Stomach smooth muscle (tissue), 2 donors: ENCODE data around the gene TEDC2.
"Not testable (repeated sequence)": the region's sequence is repeated elsewhere in the genome, so short reads cannot be mapped to it uniquely, and the experiment has no call there.

Experiments
- H3K27ac ChIP-seq: one replicate; pipeline ENCODE4 v1.7.0; 2013; ENCODE audit warnings: mild to moderate bottlenecking, low read length, inconsistent platforms
- H3K27me3 ChIP-seq, 2 donors: one replicate each; pipeline ENCODE4 v1.7.0; 2013; ENCODE audit warnings: low read length in 2 of 2; ENCODE audit not compliant: insufficient read depth in 2 of 2, control insufficient read depth in 1 of 2
- H3K36me3 ChIP-seq, 2 donors: one replicate each; pipeline ENCODE4 v1.7.0; 2013; ENCODE audit warnings: low read length in 2 of 2; ENCODE audit not compliant: control insufficient read depth in 2 of 2, insufficient read depth in 2 of 2
- H3K4me1 ChIP-seq: one replicate; pipeline ENCODE4 v1.7.0; 2013; ENCODE audit warnings: low read length; ENCODE audit not compliant: control insufficient read depth, insufficient read depth
- H3K4me3 ChIP-seq, 2 donors: one replicate each; pipeline ENCODE4 v1.7.0; 2013; ENCODE audit warnings: low read length in 2 of 2
- H3K9ac ChIP-seq, 2 donors: one replicate each; pipeline ENCODE4 v1.7.0; 2013; ENCODE audit warnings: low read length in 2 of 2, mild to moderate bottlenecking in 1 of 2
- H3K9me3 ChIP-seq, 2 donors: one replicate each; pipeline ENCODE4 v1.7.0; 2013; ENCODE audit warnings: low read length in 2 of 2; ENCODE audit not compliant: control insufficient read depth in 2 of 2
- donor health status: healthy.
- donor health status: Pancreatic carcinoma.

Gene TEDC2

GRCh38 chr16:2438121-2438520, 21.8 kb upstream of the TEDC2 start:
- Histone ChIP-seq H3K9me3 (no peaks in the 10 kb centered on the region), H3K27ac (no peak overlapping the region), H3K36me3 (peaks cover 0 to 5% of the 10 kb centered on the region in 2 donors), H3K4me1 (no peaks in the 10 kb centered on the region), H3K27me3 (no peaks in the 10 kb centered on the region), H3K4me3 (no peak overlapping the region), H3K9ac (no peak overlapping the region)

GRCh38 chr16:2439598-2439997, 20.3 kb upstream of the TEDC2 start:
- no peaks in the 10 kb centered on the region for H3K9me3 ChIP-seq
- H3K4me3 ChIP-seq, result no peak overlapping the region
- H3K9ac ChIP-seq, result no peak overlapping the region
- no peaks in the 10 kb centered on the region for H3K27me3 ChIP-seq
- peaks cover 0 to 5% of the 10 kb centered on the region in 2 donors for H3K36me3 ChIP-seq
- H3K27ac ChIP-seq, result no peak overlapping the region
- H3K4me1 ChIP-seq, result no peaks in the 10 kb centered on the region

- H3K36me3 ChIP-seq, H3K9ac ChIP-seq, H3K27ac ChIP-seq: not testable (repeated sequence)
Measured at GRCh38 chr16:2441143-2441804, 18.6 kb upstream of the TEDC2 start.

DNA sequence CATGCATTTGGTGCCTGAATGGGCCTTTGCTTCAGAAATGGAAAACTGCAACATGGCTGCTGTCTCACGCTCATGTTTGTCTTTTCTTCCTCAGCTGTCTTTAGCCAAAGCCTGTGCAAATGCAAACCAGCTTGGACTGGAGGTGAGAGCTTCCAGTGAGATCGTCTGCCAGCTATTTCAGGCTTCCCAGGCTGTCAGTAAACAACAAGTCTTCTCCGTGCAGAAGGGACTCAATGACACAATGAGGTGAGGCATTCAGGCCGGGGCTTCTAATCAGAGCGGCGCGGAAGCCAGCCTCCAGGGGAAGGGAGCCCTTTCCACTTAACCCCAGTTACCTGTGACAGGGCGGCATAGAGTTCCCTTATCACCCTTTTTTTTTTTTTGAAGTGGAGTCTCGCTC, 16.4 kb upstream of the TEDC2 start:
- no peaks in the 10 kb centered on the region for H3K27me3 ChIP-seq
- H3K36me3 ChIP-seq, result peaks cover 2 to 11% of the 10 kb centered on the region in 2 donors
- no peak overlapping the region for H3K9ac ChIP-seq
- H3K4me3 ChIP-seq, result no peak overlapping the region
- peaks cover 2% of the 10 kb centered on the region for H3K4me1 ChIP-seq
- H3K27ac ChIP-seq, result no peak overlapping the region
- H3K9me3 ChIP-seq, result no peaks in the 10 kb centered on the region

More at GRCh38 chr16:2441143-2441804, 18.6 kb upstream of the TEDC2 start:
- not testable (repeated sequence) for H3K9me3 ChIP-seq, H3K27me3 ChIP-seq, H3K4me3 ChIP-seq, H3K4me1 ChIP-seq

- H3K27ac ChIP-seq, result no peak overlapping the region
Measured at GRCh38 chr16:2447920-2448583, 11.9 kb upstream of the TEDC2 start.

GRCh38 chr16:2449118-2449517, 10.8 kb upstream of the TEDC2 start:
- no peak overlapping the region for H3K27ac ChIP-seq

More at GRCh38 chr16:2447920-2448583, 11.9 kb upstream of the TEDC2 start:
- H3K27me3 ChIP-seq, result no peaks in the 10 kb centered on the region
- H3K9me3 ChIP-seq, result no peaks in the 10 kb centered on the region
- H3K36me3 ChIP-seq, result peaks cover 2 to 17% of the 10 kb centered on the region in 2 donors
- peaks cover 2% of the 10 kb centered on the region for H3K4me1 ChIP-seq
- H3K4me3 ChIP-seq, result no peak overlapping the region
- H3K9ac ChIP-seq, result no peak overlapping the region

DNA sequence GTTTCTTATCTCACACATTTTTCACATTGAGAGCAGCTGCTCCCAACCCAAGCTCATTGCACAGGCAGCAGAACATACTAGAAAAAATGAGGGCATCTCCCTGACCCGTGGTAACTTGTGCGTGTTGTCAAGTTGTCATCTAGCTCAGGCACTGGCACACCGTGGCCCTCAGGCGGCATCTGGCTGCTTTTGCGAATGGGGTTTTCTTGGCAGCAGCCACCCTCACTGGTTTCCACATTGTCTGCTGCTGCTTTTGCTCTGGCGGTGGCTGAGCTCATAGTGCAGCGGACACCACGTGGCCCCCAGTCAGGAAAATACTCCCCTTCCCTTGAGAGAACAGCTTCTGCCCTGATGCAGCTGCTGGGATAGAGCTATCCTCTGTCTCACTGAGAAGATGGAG, 9.4 kb upstream of the TEDC2 start:
- Histone ChIP-seq H3K9ac (no peak overlapping the region), H3K4me3 (no peak overlapping the region), H3K9me3 (no peaks in the 10 kb centered on the region), H3K4me1 (peaks cover 2% of the 10 kb centered on the region), H3K27ac (no peak overlapping the region), H3K27me3 (no peaks in the 10 kb centered on the region), H3K36me3 (peaks cover 2 to 15% of the 10 kb centered on the region in 2 donors)

More at GRCh38 chr16:2449118-2449517, 10.8 kb upstream of the TEDC2 start:
- H3K4me1 ChIP-seq, result peaks cover 2% of the 10 kb centered on the region
- no peak overlapping the region for H3K9ac ChIP-seq
- H3K4me3 ChIP-seq, result no peak overlapping the region
- H3K36me3 ChIP-seq, result peaks cover 2 to 17% of the 10 kb centered on the region in 2 donors
- no peaks in the 10 kb centered on the region for H3K27me3 ChIP-seq
- H3K9me3 ChIP-seq, result no peaks in the 10 kb centered on the region

DNA sequence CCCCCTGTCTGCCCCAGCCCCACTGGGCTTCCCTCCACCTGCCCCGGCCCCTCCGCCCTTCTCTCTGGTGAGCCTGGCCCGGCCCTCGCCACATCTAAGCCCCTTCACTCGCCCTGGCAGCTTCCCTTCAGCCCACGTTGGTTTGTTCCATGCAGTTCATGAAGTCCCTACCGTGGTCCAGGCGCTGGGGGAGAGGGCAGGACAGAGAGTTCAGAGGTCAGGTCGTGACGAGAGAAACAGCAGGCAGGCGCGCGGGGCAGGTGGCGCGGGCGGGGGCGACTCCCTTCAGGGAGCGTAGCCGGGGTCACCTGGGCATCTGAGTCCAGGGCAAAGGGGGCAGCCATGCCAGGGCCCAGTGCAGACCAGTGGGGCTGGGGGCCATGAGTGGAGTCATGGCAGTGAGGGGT, 8.9 kb upstream of the TEDC2 start:
- Histone ChIP-seq H3K36me3 (peaks cover 2 to 15% of the 10 kb centered on the region in 2 donors), H3K4me1 (peaks cover 2% of the 10 kb centered on the region), H3K4me3 (no peak overlapping the region), H3K9ac (no peak overlapping the region), H3K9me3 (no peaks in the 10 kb centered on the region), H3K27ac (no peak overlapping the region), H3K27me3 (no peaks in the 10 kb centered on the region)

GRCh38 chr16:2451851-2452320, 8.0 kb upstream of the TEDC2 start:
- no peaks in the 10 kb centered on the region for H3K27me3 ChIP-seq
- H3K9ac ChIP-seq, result no peak overlapping the region
- peaks cover 0 to 11% of the 10 kb centered on the region in 2 donors for H3K36me3 ChIP-seq
- H3K4me3 ChIP-seq, result no peak overlapping the region
- H3K27ac ChIP-seq, result no peak overlapping the region
- peaks cover 2% of the 10 kb centered on the region for H3K4me1 ChIP-seq
- no peaks in the 10 kb centered on the region for H3K9me3 ChIP-seq

DNA sequence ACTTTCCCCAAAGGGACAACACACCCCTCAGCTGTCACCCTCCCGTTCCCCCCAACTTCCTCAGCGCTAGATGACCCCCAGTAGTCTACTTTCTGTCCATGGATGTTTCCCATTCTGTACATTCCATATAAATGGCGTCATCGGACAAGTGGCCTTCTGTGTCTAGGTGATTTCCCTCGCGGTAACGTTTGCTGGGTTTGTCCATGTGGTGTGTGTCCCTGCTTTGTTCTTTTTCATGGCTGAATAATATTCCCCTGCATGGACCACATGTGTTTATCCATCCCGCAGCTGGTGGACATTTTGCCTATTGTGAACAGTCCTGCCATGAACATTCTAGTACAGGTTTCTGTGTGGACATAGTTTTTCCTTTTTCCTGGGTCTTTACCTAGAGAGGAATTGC, 7.3 kb upstream of the TEDC2 start:
- H3K27ac ChIP-seq, result no peak overlapping the region
- no peak overlapping the region for H3K4me3 ChIP-seq
- H3K9ac ChIP-seq, result no peak overlapping the region
- H3K9me3 ChIP-seq, result no peaks in the 10 kb centered on the region
- no peaks in the 10 kb centered on the region for H3K27me3 ChIP-seq
- peaks cover 2% of the 10 kb centered on the region for H3K4me1 ChIP-seq
- H3K36me3 ChIP-seq, result peaks cover 0 to 12% of the 10 kb centered on the region in 2 donors
